ENCODE measurements around the gene RPH3AL.

The RPH3AL gene

DNA sequence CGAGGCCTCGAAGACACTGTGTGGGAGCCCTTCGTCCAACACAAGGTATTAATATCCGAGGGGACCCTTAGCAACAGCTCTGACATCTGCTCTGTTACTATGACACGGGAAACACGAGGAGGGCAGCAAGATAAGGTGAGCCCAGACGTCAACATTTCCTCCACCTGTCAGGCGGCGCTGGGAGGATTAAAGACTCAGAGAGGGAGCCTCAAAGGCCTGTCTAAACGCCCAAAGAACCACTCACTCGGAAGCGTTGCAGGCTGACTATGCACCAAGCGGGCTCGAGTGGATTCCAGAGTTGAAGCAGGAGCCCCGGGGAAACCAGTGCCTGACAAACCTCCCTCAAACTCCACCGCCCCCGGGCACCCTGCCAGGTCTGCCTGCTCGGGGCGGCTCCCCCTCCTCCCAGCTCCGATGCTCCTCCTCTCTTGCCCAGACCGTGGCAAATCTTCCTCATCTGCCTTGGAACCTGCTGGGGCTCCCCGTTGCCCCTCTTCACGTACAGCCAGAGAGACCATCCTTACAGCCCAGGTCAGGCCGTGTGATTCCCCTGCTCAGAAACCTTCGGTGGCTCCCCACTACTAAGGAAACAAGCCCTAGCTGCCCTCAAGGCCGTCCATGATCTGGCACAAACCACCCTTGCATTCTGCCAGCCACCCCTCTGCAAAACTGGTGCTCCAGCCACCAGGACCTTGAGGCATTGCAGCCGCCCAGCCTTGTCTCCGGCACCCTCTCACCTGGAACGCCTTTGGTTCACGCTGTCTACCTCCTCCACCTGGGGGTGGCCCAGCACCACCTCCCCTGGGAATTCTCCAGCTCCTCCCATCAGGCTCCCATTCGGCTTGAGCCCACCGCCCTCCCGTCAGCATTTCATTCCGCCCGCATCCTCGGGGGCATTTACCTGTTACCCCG is 16.2 kb downstream of the RPH3AL start:
- peak in 1 of 2 donors; percentile 25 for DNase-seq (ENCODE audit: low read depth in 2 of 2)

GRCh38 chr17:335691-336090 is 16.9 kb downstream of the RPH3AL start:
- DNase-seq (ENCODE audit: low read depth in 2 of 2), result no peak

GRCh38 chr17:334974-335481 is 17.6 kb downstream of the RPH3AL start:
- no peak for DNase-seq (ENCODE audit: low read depth in 2 of 2)

DNA sequence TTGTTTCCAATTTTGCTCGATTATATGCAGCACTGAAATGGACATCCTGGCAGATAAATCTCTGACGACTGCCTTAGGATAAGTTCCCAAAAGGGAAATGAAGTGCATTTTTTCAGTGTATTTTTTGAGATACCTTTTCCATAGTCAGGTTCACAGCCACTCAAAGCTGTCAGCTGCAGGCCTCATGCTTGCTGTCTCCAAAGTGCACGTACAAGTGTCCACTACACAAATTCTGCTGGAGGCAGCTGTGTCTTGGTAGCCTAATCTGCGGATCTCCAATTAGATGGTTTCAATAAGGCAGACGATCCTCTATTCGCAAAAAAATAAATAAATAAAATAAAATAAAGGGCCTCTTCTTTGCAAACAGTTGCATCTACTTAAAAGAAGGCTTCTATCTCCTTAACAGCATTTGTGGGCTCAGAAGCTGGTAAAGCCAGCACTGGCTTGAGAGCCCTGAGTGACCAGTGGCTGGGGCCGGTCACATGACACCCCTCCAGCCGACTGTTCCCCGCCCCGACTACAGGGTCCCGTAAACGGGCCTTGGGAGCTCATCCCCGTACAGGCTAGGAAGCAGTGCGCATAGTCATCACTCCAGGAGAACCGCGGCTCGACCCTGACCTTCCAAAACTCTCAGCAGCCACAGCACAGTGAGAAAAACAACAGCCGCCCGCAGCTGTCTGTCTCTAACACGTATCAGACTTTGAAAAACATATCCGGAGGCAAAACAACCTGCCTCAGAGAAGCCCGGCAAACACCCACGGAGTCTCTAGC is 18.8 kb downstream of the RPH3AL start:
- no peak for DNase-seq (ENCODE audit: low read depth in 2 of 2)

GRCh38 chr17:332558-333322 is 19.9 kb downstream of the RPH3AL start:
- no peak for DNase-seq (ENCODE audit: low read depth in 2 of 2)

DNA sequence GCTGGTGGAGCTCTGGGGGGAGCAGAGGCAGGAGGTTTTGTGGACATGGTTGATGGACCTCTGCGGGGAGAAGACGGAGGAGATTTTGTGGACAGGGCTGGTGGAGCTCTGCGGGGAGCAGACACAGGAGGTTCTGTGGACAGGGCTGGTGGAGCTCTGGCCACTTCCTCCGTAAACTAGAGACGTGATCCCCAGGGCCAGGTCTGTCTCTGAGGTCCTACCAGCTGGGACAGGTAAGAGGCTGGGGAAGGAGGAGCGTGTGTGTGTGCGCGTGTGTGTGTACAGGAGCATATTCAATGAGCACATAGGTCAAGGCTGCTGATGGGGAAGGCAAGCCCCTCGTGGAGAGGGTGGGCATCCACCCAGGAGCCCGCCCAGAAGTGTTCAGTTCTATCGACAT is 20.6 kb downstream of the RPH3AL start:
- no peak for DNase-seq (ENCODE audit: low read depth in 2 of 2)

GRCh38 chr17:330993-331701 is 21.5 kb downstream of the RPH3AL start:
- DNase-seq (ENCODE audit: low read depth in 2 of 2), result no peak

- DNase-seq (ENCODE audit: low read depth in 2 of 2), result no peak
Observed at GRCh38 chr17:329784-330420, 22.7 kb downstream of the RPH3AL start.

GRCh38 chr17:327971-328370 is 24.6 kb downstream of the RPH3AL start:
- no peak for DNase-seq (ENCODE audit: low read depth in 2 of 2)

- DNase-seq (ENCODE audit: low read depth in 2 of 2), result no peak
Observed at GRCh38 chr17:327296-327695, 25.3 kb downstream of the RPH3AL start.

- DNase-seq (ENCODE audit: low read depth in 2 of 2), result no peak
Observed at GRCh38 chr17:326010-326621, 26.5 kb downstream of the RPH3AL start.

DNA sequence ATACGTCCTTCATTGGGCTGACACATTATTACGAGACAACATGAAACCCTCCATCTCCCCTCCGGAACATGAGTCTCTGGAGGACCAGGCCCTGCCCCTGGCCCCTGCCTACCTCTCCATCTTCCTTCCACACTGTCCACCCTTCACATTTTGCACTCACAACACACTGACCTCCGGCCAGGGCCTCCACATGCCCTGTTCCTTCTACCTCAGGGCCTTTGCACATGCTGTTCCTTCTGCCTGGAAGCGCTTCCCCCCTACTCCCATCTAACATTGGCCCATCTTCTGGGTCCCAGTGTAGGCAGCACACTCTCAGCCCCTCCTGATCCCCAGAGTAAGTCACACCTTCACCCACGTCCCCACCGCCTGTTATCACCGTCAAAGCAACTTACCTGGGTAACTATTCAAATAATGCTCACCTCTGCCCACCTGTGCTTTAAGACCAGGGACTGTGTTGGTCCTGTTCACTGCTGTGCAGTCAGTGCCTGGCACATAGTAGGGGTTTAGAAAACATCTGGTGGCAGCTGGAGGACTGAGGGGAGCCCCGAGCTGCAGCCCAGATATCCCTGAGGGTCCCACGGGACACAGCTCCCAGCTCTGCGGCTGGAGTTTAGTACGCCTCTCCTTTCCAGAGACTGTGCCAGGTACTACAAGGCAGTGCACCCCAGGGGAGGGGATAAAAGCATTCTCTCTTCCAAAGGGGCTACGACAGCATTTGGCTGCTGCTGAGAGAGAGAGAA is 27.2 kb downstream of the RPH3AL start:
- no peak for DNase-seq (ENCODE audit: low read depth in 2 of 2)

- DNase-seq (ENCODE audit: low read depth in 2 of 2), result no peak
Observed at GRCh38 chr17:323721-324571, 28.7 kb downstream of the RPH3AL start.

DNA sequence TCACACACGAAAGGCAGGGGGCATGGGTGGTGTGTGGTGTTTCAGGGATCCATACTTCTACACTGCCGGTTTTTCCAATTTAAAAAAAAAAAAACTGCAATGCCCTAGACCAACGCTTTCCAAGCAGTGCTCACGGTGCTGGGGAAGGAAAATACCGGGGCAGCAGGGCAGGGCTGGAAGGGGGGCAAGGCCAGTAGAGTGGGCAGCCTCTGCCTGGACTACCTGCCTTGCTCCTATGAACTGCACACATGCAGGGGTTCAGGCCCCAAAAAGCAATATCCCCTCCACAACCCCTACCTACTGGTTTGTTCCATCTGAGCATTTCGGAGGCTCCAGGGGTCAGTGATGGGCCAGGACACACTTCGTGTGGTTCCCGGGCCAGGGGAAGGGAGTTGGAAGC is 29.4 kb downstream of the RPH3AL start:
- no peak for DNase-seq (ENCODE audit: low read depth in 2 of 2)

DNA sequence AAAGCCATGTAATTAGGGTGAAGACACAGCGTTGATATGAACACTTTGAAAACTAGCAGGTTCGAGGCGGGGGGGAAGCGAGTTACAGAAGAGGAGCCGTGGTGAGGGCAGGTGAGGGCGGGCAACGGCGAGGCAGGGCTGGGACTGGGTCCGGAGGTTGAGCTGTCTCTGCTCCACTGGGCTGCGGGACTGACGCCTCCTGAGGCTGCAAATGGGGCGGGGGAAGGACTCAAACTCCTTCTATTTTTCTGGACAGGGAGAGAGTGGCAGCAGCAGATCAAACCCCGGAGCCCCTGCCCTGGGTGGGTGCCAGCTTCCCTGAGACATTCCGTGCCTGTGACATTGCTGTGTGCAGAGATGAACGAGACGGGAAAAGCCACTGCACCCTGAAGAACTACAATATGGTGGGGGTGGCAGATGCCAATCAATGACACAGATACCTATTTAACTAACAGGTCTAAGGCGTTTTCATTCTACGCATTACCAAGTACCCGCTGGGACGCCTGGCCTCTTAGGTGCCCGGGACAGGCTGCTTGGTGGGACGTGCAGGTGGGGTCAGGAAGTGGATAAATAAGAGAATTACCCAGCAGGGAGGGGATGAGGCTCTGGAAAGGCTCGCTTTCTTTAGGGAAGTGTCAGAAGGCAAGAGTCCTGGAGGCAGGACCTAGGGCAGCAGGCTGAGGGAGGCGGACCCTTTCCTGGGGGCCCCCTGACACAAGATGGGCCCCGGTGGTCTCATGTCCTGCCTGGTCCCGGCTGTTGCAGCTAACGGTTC is 30.4 kb downstream of the RPH3AL start:
- no peak for DNase-seq (ENCODE audit: low read depth in 2 of 2)

GRCh38 chr17:321386-321941 is 31.1 kb downstream of the RPH3AL start:
- DNase-seq (ENCODE audit: low read depth in 2 of 2), result no peak

GRCh38 chr17:320809-321385 is 31.7 kb downstream of the RPH3AL start:
- DNase-seq (ENCODE audit: low read depth in 2 of 2), result no peak
